Measurements from ENCODE around the gene SLC7A8.
A peak's percentile ranks its signal among the peaks of the same experiment; 100 is the strongest.

DNA sequence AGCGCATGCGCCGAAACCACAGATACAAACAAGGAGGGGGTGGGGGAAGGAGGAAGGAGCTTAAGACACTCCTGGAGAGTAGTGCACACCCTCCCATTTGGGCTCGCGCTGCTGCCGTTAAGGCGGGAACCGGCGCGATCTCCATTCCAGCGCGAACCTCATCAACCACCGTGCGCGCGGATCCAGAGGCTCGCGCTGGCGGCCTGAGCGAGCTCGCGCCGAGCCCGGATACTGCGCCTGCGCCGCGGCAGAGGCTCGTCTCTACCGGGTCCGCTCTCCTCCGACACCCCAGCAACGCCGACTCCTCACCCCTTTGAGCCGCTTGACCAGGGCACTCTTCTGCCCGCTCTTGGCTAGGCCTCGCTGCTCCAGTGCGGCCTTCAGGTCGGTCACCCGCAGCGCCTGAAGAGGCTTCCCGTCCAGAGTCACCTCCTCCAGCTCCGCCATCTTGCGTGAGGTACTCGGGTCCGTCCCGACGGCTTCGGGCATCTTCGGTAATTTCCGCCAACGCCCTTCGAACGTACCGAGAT lies 88.7 kb downstream of the SLC7A8 start, which contains the start of gene ACIN1:
- TF ChIP-seq ZNF274 (IDR thresholded peaks at IDR 0.05; ENCODE audit: low read depth, low read length), result no peak
- no peak for TF ChIP-seq SUZ12 (IDR thresholded peaks at IDR 0.05; ENCODE audit: extremely low read depth, insufficient read depth, insufficient read length)
- peak; percentile 73 for TF ChIP-seq YY1 (IDR thresholded peaks at IDR 0.05; ENCODE audit: insufficient read depth, insufficient read length)

Measured in NT2/D1 (cell line).